Hematopoietic multipotent progenitor cell treated with erythropoietin and hydrocortisone succinate and interleukin-3 and kit ligand, for 4 days (in vitro differentiated cells): ENCODE measurements around the gene PIK3CB.
"Not testable (repeated sequence)": the region's sequence is repeated elsewhere in the genome, so short reads cannot be mapped to it uniquely, and the experiment has no call there.

ENCODE experiments used
- DNase-seq: peaks from one replicate; pipeline ENCODE4 v3.0.0-alpha.2; 2015

The PIK3CB gene

DNA sequence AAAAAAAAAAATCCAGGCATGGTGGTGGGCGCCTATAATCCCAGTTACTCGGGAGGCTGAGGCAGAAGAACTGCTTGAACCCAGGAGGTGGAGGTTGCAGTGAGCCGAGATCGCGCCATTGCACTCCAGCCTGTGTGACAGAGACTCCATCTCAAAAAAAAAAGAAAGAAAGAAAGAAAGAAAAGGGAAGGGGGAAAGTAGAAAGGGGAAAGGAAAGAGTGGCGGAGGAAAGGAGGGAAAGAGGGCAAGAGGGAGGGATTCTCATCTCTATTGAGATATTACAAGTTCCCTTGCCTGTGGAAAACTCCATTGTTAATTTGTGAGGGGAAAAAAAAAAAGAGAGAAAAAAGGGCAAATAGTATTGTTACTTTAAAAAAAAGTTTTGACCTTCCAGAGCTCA lies 32.5 kb downstream of the PIK3CB start:
- not testable (repeated sequence) for DNase-seq

DNA sequence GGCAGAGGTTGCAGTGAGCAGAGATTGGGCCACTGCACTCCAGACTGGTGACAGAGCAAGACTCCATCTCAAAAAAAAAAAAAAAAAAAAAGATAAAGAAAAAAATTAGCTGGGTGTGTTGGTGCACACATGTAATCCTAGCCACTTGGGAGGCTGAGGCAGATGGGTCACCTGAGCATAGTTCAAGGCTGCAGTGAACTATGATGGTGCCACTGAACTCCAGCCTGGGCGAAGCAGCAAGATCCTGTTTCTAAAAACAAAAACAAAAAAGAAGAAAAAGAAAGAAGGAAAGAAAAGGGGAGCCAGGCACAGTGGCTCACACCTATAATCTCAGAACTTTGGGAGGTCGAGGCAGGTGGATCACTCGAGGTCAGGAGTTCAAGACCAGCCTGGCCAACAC lies 32.9 kb downstream of the PIK3CB start:
- DNase-seq: no peak

DNA sequence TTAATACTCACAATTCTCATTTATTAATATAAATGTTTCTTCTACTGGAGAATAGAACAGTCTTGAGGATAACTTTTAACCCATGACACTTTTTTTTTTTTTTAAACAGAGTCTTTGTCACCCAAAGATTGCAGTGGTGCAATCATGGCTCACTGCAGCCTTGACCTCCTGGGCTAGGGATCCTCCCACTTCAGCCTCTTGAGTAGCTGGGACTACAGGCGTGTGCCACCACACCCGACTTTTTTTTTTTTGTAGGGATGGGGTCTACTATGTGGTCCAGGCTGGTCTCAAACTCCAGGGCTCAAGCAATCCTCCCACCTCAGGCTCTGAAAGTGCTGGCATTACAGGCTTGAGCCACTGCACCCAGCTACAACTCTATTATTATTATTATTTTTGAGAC lies 34.5 kb downstream of the PIK3CB start:
- DNase-seq: no peak

DNA sequence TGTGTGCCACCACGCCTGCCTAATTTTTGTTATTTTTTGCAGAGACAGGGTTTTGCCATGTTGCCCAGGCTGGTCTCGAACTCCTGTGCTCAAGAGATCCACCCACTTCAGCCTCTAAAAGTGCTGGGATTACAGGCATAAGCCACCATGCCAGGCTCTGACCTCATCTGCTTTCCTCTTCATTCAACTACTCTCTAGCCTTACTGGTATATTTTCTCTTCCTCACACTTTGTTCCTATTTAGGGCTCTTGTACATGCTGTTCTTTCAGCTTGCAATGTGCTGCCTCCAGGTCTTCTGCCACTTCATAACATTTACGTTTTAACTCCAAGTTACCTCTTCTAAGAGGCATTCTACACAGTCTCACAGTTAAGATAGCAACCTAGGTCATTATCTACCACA lies 34.9 kb downstream of the PIK3CB start:
- no peak for DNase-seq

DNA sequence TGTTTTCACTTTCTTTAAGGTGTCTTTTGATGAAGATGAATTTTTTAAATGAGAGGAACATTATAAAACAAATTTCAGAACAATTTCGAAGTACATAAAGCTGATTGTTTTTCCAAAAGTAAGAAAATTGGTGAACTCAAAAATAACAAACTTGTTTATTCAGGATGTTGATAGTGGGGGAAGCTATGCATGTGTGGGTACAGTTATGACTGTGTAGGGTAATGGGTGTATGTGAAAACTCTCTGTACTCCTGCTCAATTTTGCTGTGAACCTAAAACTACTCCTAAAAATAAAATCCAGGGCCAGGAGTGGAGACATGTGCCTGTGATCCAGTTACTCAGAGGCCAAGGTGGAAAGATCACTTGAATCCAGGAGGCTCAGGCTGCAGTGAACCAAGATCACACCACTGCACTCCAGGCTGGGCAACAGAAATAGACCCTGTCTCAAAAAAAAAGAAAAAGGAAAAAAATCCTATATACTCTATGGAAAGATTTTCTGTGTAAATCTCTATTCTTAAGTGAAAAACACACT lies 37.2 kb downstream of the PIK3CB start:
- DNase-seq: no peak

DNA sequence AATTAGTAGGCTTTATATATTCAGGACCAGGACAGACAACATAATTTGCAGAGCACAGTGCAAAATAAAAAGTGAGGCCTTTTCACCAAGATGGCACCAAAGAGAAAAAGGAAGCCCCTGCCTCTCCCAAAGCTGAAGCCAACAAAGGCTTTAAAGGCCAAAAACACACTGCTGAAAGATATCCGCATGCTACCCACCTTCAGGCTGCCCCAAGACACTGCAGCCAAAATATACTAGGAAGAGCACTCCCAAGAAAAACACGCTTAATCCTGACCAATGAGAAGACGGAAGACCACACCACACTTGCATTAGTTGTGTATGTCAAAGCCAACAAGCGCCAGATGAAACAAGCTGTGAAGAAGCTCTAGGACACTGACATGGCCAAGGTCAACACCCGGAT lies 38.0 kb downstream of the PIK3CB start:
- DNase-seq: no peak

DNA sequence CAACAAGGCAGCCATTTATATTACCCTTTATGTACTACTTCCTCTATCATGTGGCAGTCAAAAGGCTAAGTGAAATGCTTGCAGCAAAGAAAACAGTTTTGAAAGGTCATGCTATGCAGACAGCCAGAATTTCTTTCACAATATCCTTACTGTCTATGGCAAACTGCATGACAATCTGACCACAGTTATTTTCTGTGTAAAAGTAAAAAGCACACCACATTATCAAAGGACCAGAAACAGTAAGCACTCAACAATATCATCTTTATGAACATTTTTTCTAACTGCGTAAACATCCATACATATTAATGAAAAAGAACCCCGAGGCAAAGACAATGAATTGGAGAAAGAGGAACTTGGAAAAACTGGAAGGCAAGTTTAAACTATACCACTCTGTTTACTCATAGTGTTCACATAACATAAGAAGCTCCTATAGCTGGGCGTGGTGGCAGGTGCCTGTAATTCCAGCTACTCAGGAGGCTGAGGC lies 47.9 kb downstream of the PIK3CB start:
- DNase-seq: peak; percentile 88

DNA sequence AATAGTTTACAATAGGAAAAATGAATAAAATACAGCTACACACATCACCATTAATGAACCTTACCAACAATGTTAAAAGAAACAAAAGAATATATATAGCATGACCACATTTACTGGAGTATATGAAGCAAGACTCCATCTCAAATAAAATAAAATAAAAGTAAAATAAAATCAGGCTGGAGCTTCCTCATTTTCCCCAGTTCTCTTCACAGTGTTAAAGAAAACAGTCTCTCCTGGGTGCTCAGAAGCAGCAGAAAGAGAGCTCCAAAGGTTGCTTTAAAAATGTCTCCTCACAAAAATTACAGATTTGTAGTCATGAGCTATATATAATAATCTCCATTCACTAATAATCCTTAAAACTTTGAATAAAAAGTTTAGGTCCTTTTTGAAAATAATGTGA lies 48.8 kb downstream of the PIK3CB start:
- no peak for DNase-seq

DNA sequence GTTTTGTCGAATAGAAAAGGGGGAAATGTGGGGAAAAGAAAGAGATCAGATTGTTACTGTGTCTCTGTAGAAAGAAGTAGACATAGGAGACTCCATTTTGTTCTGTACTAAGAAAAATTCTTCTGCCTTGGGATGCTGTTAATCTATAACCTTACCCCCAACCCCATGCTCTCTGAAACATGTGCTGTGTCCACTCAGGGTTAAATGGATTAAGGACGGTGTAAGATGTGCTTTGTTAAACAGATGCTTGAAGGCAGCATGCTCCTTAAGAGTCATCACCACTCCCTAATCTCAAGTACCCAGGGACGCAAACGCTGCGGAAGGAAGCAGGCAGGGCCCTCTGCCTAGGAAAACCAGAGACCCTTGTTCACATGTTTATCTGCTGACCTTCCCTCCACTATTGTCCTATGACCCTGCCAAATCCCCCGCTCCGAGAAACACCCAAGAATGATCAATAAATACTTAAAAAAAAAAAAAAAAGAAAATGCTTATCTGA lies 49.3 kb downstream of the PIK3CB start:
- peak; percentile 67 for DNase-seq

DNA sequence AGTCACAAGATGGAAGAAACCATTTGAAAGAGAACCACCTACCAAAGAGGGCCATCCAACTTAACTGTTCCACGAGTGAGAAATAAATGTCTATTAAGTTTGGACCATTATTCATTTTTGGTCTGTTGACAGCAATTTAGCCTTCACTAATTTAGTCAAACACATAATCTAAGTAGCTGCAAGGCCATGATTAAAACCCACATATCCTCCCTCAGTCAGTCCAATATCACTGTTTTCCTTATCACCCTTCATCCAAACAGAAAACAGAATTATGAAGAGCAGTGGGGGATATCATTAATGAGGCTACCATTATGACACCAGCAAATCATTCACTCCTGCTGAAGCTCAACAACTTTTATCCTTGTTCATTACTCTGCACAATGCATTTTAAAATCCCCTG lies 52.0 kb downstream of the PIK3CB start:
- DNase-seq: peak; percentile 89

DNA sequence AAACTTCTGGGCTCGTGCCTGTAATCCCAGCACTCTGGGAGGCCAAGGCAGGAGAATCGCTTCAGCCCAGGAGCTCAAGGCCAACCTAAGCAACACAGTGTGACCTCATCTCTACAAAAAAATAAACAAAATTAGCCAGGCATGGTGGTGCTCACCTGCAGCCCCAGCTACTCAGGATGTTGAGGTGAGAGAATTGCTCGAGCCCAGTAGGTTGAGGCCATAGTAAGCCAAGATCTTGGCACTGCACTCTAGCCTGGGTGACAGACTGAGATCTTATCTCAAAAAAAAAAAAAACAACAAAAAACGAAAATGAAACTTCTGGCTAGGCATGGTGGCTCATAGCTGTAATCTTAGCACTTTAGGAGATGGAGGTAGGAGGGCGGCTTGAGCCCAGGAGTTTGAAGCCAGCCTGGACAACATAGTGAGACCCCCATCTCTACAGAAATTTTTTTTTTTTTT lies 53.7 kb downstream of the PIK3CB start:
- DNase-seq: peak; percentile 70

DNA sequence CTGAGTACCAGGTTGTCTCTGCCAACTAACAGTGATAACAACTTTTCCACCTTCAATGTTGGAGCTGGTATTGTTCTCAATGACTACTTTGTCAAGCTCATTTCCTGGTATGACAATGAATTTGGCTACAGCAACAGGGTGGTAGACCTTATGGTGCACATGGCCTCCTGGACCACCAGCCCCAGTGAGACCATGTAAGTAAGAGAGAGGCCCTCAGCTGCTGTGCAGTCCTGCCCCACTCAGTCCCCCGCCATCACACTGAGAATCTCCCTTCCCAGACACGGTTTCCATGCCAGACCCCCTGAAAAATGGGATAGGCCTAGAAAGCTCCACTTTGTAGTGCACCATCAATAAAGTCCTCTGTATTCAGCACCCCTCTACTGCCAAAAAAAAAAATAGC lies 56.1 kb downstream of the PIK3CB start:
- DNase-seq: no peak

DNA sequence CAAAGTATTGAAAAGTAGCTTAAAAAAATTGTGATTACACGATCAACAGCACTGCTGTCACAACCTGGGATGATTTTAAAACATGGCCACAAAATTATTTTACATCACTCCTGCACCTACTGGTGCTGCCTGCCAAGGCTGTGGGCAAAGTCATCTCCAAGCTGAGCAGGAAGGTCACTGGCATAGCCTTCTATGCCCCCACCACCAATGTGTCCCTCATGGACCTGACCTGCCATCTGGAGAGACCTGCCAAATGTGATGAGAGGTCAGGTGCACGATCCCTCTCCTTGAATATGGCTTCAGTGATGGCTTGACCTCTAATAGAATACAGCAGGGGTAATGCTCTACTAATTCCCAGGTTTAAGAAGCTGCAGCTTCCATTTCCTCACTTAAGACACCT lies 57.8 kb downstream of the PIK3CB start:
- no peak for DNase-seq

DNA sequence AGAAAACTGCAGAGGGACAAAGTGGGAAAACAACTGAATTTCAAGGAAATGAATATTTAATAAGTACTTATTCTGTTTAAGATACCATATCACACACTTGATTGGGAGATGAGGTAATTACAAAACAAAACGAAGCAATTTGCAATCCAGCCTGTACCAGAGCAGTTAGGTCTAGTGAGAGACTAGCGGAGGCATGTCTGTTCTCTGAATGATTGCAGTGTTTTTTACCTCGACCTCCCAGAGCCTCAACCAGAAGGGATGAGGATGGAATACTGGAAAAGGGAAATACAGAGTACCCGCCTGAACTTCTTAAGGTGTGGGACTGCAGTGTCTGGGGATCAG lies 59.5 kb downstream of the PIK3CB start:
- no peak for DNase-seq

DNA sequence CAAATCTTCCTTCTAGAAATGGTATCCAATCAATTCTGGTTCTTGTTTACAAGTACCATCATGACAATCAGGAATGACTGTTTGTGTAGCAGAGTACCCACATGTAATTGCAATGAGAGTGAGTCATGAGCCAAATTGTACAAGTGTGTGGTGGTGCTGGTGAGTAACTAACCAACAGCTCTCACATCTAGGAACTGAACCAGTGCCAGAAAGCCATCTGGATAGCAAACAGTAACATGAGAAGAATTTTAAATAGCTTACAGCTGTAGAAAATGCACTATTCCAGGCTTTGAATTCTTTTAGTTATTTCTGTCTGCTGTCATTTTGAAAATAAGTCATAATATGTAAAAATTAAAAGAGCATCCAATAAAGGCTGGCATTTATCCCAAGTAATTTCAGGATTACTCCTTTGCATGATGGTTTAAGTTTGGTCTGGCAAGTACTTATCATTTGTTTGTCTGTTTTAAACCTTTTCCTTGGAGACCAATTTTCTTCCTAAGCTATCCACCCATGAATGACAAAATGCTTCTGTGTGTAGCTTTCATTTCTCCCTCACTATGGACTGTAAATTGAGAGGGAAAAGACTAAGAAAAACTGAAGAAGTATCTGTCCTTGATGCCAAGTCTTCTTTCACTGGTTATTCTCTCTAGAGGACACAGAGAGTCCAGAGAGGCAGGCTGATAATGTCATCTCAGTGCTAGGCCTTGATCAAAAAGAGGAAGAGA lies 60.0 kb downstream of the PIK3CB start:
- peak; percentile 87 for DNase-seq

DNA sequence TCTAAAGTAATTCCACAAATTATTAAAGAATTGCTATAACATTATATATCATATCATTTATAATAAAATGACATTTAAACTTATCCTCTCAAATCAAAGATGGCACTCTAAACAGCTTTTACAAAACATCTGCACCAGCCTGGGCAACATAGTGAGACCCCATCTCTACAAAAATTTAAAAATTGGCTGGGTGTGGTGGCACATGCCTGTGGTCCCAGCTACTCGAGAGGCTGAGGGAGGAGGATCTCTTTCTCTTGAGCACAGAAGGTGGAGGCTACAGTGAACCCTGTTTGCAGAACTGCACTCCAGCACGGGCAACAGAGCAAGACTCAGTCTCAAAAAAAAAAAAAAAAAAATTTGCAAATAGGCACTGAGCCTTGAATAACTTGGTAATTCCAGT lies 63.1 kb downstream of the PIK3CB start:
- no peak for DNase-seq

DNA sequence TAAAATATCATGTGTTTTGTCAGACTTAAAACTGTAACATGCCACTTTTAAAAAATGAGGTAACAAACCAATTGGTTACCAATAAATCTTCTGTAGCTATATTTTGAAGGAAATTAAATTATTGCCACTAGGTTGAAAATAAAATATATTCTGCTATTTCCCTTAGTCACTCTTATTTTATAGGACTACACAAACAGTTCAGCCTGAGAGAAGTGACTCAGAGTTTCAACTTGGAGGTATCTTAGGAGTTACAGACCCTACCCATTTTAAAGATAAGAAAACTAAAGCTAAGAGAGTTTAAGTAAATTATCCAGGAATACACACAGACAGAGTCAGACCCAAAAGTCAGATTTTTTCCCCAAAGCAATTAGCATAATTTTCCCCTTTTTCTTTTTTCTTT lies 65.1 kb downstream of the PIK3CB start:
- peak; percentile 57 for DNase-seq

DNA sequence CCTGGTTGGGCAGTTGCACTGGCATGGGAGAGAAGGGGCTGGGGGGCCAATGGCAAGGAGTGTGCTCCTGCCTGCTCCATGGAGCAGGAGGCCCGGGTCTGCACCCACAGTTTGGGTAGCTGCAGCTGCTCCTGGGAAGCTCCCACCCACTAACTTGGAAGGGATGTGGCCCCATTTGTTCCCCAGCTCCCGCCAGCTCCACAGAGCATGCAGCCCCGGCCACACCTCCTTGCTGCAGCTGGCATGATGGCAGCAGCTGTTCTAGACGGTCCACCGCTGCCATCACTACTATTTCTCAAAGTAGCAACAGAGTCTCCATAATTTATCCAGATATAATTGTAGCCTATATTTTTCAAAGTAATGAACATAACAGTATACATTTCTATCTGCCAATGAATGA lies 65.8 kb downstream of the PIK3CB start:
- no peak for DNase-seq

DNA sequence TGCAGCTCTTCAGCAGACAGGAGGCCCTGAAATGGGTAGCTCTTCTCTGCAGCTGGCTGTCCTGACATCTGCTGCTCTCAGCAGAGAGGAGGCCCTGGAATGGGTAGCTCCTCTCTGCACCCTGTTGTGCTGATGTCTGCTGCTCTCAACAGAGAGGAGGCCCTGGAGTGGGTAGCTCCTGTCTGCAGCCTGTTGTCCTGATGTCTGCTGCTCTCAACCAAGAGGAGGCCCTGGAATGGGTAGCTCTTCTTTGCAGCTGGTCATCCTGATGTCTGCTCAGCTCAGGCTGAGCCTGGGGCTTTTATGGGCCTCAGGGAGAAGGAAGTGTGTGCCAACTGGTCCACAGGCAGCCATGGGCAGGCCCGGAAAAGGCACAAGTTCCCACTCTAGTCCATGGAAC lies 66.6 kb downstream of the PIK3CB start:
- peak; percentile 56 for DNase-seq

DNA sequence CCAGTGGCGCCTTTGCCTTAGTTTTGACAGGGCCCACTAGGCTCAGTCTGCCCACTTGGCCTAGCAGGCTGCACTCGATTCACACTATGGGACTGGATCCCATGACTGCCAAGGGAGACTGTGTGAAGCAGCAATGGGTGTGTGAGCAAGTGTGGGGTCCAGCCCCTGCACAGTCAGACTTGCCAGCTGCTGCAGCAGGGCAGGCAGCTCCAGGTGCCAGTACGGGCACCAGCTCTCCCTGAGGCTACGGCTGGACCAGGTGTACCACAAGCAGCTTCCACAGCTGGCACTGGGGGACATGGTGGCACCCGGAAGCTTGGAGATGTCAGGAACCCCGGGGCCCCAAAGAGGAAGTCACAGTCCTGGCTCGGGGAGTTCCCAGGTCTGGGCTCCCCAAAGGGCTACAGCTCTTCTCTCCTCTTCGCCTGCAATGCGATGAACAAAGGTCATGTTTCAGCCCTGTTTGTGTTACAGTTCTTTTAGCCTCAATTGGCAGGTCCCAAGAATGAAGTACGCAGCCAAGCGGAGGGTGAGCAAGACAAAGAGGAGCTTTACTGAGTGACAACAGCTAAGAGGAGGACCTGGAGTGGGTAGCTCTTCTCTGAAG lies 67.1 kb downstream of the PIK3CB start:
- no peak for DNase-seq

DNA sequence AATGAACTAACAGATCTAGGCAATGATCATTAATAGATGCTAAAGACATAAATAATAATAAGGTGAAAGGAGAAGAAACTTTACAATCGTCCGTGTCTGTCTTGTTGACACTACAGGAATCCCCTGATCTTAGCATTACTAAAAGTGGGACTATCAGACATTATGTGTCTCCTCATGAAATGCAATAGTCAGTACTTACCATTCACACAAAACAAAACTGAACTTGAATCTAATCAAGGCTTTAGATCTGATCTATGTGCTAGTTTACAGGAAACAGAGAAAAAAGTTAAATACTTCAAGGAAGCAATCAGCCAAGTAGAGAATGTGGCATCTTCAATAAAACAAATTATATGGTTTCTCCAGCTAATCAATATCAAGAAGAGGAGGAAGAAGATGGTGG lies 73.7 kb downstream of the PIK3CB start:
- DNase-seq: no peak

DNA sequence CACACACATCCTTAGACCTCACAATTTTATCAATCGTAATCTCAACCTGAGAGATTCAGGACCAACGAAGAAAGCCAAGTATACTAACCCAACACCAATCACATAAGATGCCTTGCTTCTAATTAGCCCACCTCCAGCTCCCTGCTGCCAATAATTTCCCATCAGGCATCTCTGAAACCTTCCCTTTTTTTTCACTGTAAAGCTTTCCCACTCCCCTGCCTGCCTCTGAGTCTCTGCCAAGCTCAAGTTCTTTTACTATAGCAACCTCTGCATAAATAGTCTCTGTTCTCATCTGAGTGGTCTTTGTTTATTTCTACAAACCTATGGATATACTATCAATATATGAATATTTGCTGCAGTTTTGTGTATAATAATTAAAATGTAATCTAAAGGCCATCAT lies 86.5 kb downstream of the PIK3CB start:
- no peak for DNase-seq

DNA sequence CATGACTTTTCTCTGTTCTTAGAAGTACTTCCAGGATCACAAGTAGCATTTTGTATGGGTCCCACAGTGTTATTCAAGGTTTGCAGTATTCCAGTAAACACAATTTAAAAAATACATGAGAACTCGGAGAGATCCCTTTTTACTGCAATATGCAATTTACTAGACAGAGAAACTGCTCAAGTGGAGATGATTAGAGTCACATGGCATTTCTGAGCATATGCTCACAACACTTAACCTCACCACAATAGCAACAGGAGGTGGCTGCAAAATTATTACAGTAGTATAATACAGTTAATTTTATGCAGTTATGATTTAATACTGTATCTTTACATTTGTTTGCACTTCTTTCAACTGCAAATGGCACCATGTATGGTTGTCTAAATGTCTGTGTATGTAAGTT lies 87.5 kb downstream of the PIK3CB start:
- DNase-seq: no peak

DNA sequence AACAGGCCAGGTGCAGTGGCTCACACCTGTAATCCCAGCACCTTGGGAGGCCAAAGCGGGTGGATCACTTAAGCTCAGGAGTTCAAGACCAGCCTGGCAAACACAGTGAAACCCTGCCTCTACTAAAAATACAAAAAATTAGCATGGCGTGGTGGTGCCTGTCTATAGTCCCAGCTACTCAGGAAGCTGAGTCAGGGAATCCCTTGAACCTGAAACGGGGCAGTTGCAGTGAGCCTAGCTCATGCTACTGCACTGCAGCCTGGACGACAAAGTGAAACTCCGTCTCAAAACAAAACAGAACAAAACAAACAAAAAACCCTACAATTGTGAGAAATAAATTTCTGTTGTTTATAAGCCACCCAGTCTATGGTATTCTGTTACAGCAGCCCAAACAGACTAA lies 94.7 kb downstream of the PIK3CB start:
- DNase-seq: no peak

DNA sequence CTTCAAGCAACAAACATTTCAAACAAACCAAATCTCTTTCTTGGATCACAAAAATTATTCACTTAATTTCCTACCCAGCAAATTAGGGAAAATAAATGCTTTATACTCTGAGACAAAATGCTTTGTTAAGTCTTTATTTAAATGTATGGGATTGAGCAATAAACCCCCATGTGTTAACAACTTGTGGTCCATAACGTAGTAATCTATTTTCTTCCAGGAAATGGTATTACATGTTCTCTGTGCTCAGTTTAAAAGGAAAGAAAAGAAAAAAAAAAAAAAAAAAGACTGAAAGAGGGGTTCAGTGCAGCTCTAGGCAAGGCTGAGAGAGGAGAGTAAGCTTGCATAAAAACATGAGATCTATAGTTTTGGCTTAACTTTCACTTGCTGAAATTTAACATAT lies 102.3 kb downstream of the PIK3CB start:
- peak; percentile 65 for DNase-seq
